IMR-90 (cell line): ENCODE measurements around the gene ZRANB3. TPM values are rescaled to one million over a fixed set of nuclear protein-coding genes. Genes with fewer than 3 reads are reported as not detected.

Experiments used
- ATAC-seq: fragments of 200-7000 bp; cut with Tn5 transposase; 2 replicates; pipeline ENCODE4 v1.9.1; 2020; ENCODE audit warnings: low read depth, mild to moderate bottlenecking, moderate library complexity
- BruUV-seq: library from RNA; stranded (reverse); fragments of 400-500 nt; replicated peaks from 2 replicates; lab custom pipeline; 2021; lab: Mats Ljungman, UMichigan
- CTCF ChIA-PET: fragments of 300-600 bp; formaldehyde crosslinking; extraction: SDS; loops from one replicate; lab custom pipeline; 2021; ENCODE audit warnings: antibody characterized with exemption; lab: Yijun Ruan, JAX
- POLR2A ChIA-PET: fragments of 300-600 bp; sonication (Branson Sonifier 250); formaldehyde crosslinking; loops from one replicate; lab custom pipeline; 2022; ENCODE audit warnings: antibody characterized with exemption; ENCODE audit not compliant: unreplicated experiment; lab: Charles Lee
- DNase-seq: peaks from one replicate; pipeline ENCODE4 v3.0.0; 2013
- H2AFZ ChIP-seq: replicated peaks from 2 replicates; pipeline ENCODE3; 2013; ENCODE audit warnings: low read length, mild to moderate bottlenecking; ENCODE audit not compliant: poor library complexity
- H2AK5ac ChIP-seq: 2 replicates; pipeline ENCODE4 v1.6.1; 2013; ENCODE audit warnings: low read depth, low read length, inconsistent platforms
- H2AK9ac ChIP-seq: replicated peaks from 2 replicates; pipeline ENCODE3; 2013; ENCODE audit warnings: mild to moderate bottlenecking, low read depth, low read length, moderate library complexity; ENCODE audit not compliant: poor library complexity
- H2BK120ac ChIP-seq: 2 replicates; pipeline ENCODE4 v1.6.1; 2013; ENCODE audit warnings: low read depth, low read length, inconsistent platforms
- H2BK15ac ChIP-seq: 3 replicates; pipeline ENCODE4 v1.6.1; 2013; ENCODE audit warnings: low read depth, low read length, inconsistent platforms
- H2BK20ac ChIP-seq: 2 replicates; pipeline ENCODE4 v1.6.1; 2013; ENCODE audit warnings: low read depth, mild to moderate bottlenecking, inconsistent platforms, low read length, moderate library complexity
- H2BK5ac ChIP-seq: 2 replicates; pipeline ENCODE4 v1.6.1; 2013; ENCODE audit warnings: mild to moderate bottlenecking, low read depth, low read length, inconsistent platforms; ENCODE audit not compliant: poor library complexity, severe bottlenecking
- H3K14ac ChIP-seq: replicated peaks from 2 replicates; pipeline ENCODE4 v1.6.1; 2013; ENCODE audit warnings: low read depth, low read length, inconsistent platforms
- H3K18ac ChIP-seq: 2 replicates; pipeline ENCODE4 v1.6.1; 2013; ENCODE audit warnings: low read depth, low read length, control low read depth
- H3K23ac ChIP-seq: 2 replicates; pipeline ENCODE4 v1.6.1; 2013; ENCODE audit warnings: low read depth, low read length, inconsistent platforms
- H3K27ac ChIP-seq: 2 replicates; pipeline ENCODE4 v1.5.1; 2013; ENCODE audit warnings: mild to moderate bottlenecking, control low read depth, low read length; ENCODE audit not compliant: insufficient read depth
- H3K27me3 ChIP-seq: 2 replicates; pipeline ENCODE4 v1.6.1; 2013; ENCODE audit warnings: low read length; ENCODE audit not compliant: control insufficient read depth, insufficient read depth
- H3K36me3 ChIP-seq: 2 replicates; pipeline ENCODE4 v1.6.1; 2013; ENCODE audit warnings: low read length, mixed read lengths; ENCODE audit not compliant: control insufficient read depth, insufficient read depth
- H3K4ac ChIP-seq: 2 replicates; pipeline ENCODE4 v1.6.1; 2013; ENCODE audit warnings: low read depth, low read length, inconsistent platforms
- H3K4me1 ChIP-seq: 2 replicates; pipeline ENCODE4 v1.6.1; 2013; ENCODE audit warnings: low read length, mixed read lengths; ENCODE audit not compliant: control insufficient read depth, insufficient read depth
- H3K4me2 ChIP-seq: 2 replicates; pipeline ENCODE4 v1.6.1; 2013; ENCODE audit warnings: low read depth, mild to moderate bottlenecking, control low read depth, low read length, moderate library complexity
- H3K4me3 ChIP-seq: 2 replicates; pipeline ENCODE4 v1.5.1; 2013; ENCODE audit warnings: low read depth, mild to moderate bottlenecking, control low read depth, low read length, moderate library complexity; ENCODE audit not compliant: insufficient read depth
- H3K56ac ChIP-seq: 2 replicates; pipeline ENCODE4 v1.6.1; 2013; ENCODE audit warnings: low read length, inconsistent platforms; ENCODE audit not compliant: insufficient read depth; ENCODE audit errors: extremely low read depth
- H3K79me1 ChIP-seq, 2 experiments: 2 replicates each; pipeline ENCODE4 v1.6.1; 2013; ENCODE audit warnings: low read length in 2 of 2, inconsistent platforms in 1 of 2, low read depth in 1 of 2
- H3K9ac ChIP-seq: 2 replicates; pipeline ENCODE4 v1.6.1; 2013; ENCODE audit warnings: low read depth, low read length, control low read depth
- H3K9me1 ChIP-seq: 2 replicates; pipeline ENCODE4 v1.6.1; 2013; ENCODE audit warnings: low read length, inconsistent platforms; ENCODE audit not compliant: insufficient read depth
- H3K9me3 ChIP-seq: 2 replicates; pipeline ENCODE4 v1.6.1; 2013; ENCODE audit warnings: low read length; ENCODE audit not compliant: control insufficient read depth, insufficient read depth
- H4K20me1 ChIP-seq: 2 replicates; pipeline ENCODE4 v1.6.1; 2013; ENCODE audit warnings: low read length, inconsistent platforms; ENCODE audit not compliant: insufficient read depth
- H4K5ac ChIP-seq: 2 replicates; pipeline ENCODE4 v1.6.1; 2013; ENCODE audit warnings: mild to moderate bottlenecking, low read depth, low read length, control low read depth
- H4K8ac ChIP-seq, 2 experiments: 2 replicates each; pipeline ENCODE4 v1.6.1; 2013; ENCODE audit warnings: low read depth in 2 of 2, low read length in 2 of 2, control low read depth in 1 of 2, inconsistent platforms in 1 of 2
- H4K91ac ChIP-seq: 2 replicates; pipeline ENCODE4 v1.6.1; 2013; ENCODE audit warnings: low read depth, low read length, inconsistent platforms; ENCODE audit not compliant: insufficient read depth
- CEBPB ChIP-seq: IDR thresholded peaks from 2 replicates; pipeline ENCODE4 v1.6.1; 2012; ENCODE audit warnings: low read depth, low read length, improper control_type of control experiment
- CHD1 ChIP-seq: IDR thresholded peaks from 2 replicates; pipeline ENCODE4 v1.6.1; 2012; ENCODE audit warnings: low read depth, low read length, improper control_type of control experiment
- RAD21 ChIP-seq: IDR thresholded peaks from 2 replicates; pipeline ENCODE4 v1.6.1; 2012; ENCODE audit warnings: low read length, improper control_type of control experiment
- SMC3 ChIP-seq: fragments of 150-350 bp; IDR thresholded peaks from 2 replicates; pipeline ENCODE4 v1.6.1; 2016; ENCODE audit warnings: low read depth, mild to moderate bottlenecking, antibody characterized with exemption, low read length, moderate library complexity
- WGBS, 2 experiments: methylation state at CpG; one replicate each; pipeline versions ENCODE4 v1.1.5 to v1.1.7; 2013; ENCODE audit warnings: missing lambda C conversion rate in 2 of 2; ENCODE audit not compliant: insufficient read length in 1 of 2; ENCODE audit errors: extremely low coverage in 2 of 2; 5-methylcytosine and 5-hydroxymethylcytosine counted together
- dilution Hi-C: fragments of 300-500 bp; cut with HindIII; formaldehyde crosslinking; loops from one replicate; pipeline ENCODE4 v1.14.3; 2018; ENCODE audit warnings: low sequenced_read_pairs; ENCODE audit not compliant: unreplicated experiment
- in situ Hi-C: fragments of 300-500 bp; cut with MboI; formaldehyde crosslinking; loops from 3 replicates; pipeline ENCODE4 v1.14.3; 2019; ENCODE audit warnings: low sequenced_read_pairs, inconsistent platforms, mixed read lengths
- intact Hi-C: fragments of 100-400 bp; cut with micrococcal nuclease; formaldehyde crosslinking; loops from 2 replicates; pipeline ENCODE4 v1.10.0; 2022
- polyA plus RNA-seq, 3 experiments: library from polyadenylated mRNA; depleted of rRNA; stranded (reverse); fragments of >200 nt; gene quantifications; 2 replicates each; pipeline ENCODE4 v1.2.3, GENCODE V29; 2012; ENCODE audit warnings: low replicate concordance in 1 of 3
- total RNA-seq: library from RNA; depleted of rRNA; stranded (reverse); fragments of >200 nt; gene quantifications from 2 replicates; pipeline ENCODE4 v1.2.3, GENCODE V29; 2012
- TF ChIP-seq, protein P1 (sequence below): fragments of 150-350 bp; IDR thresholded peaks from 2 replicates; pipeline ENCODE4 v1.6.1; 2016; ENCODE audit warnings: low read depth, mild to moderate bottlenecking, low read length, moderate library complexity, borderline replicate concordance

Gene ZRANB3
- total and polyA plus RNA-seq, 2 of the 4 experiments (the other 2 are of a cell fraction): 3.4 to 9.3 TPM

GRCh38 chr2:135552887-135553286, 21.9 kb upstream of the ZRANB3 start:
- ATAC-seq (no peak), DNase-seq (no peak)
- H3K23ac ChIP-seq: no peak overlapping the region
- intact Hi-C loops: no loop called here
- H3K4me1 ChIP-seq: no peaks in the 10 kb centered on the region
- no peak overlapping the region for H4K8ac ChIP-seq
- H2AK5ac ChIP-seq: no peak overlapping the region
- no peak overlapping the region for H3K14ac ChIP-seq
- H4K20me1 ChIP-seq: no peaks in the 10 kb centered on the region
- H2BK5ac ChIP-seq: no peak overlapping the region
- 0 out of 2 replicates have a peak, but pooled peaks cover 3% of the 10 kb centered on the region for H3K36me3 ChIP-seq
- POLR2A ChIA-PET: no interaction called here
- H2BK15ac ChIP-seq: no peak overlapping the region
- no peak overlapping the region for H2BK20ac ChIP-seq
- H3K79me1 ChIP-seq: peaks cover 8 to 22% of the 10 kb centered on the region in 2 experiments
- H3K27ac ChIP-seq: no peak overlapping the region
- H4K5ac ChIP-seq: no peak overlapping the region
- no peak overlapping the region for H3K4me2 ChIP-seq
- H2AFZ ChIP-seq: no peak overlapping the region
- H3K4me3 ChIP-seq: no peak overlapping the region
- H3K9me1 ChIP-seq: no peaks in the 10 kb centered on the region; the same call in 1 of the 2 replicates
- no peaks in the 10 kb centered on the region for H3K27me3 ChIP-seq
- H4K91ac ChIP-seq: no peak overlapping the region
- BruUV-seq: no TSS peak
- in situ Hi-C loops: no loop called here
- no peaks in the 10 kb centered on the region for H3K9me3 ChIP-seq
- no peak overlapping the region for H3K18ac ChIP-seq
- WGBS, 2 experiments: 100% methylated on average over 2 of the region's 4 CpGs; no CpG with 5 or more reads in 1 of the 2 experiments
- no peak overlapping the region for H3K9ac ChIP-seq
- no peak overlapping the region for H3K4ac ChIP-seq
- CTCF ChIA-PET: no interaction called here
- no peak for TF ChIP-seq CHD1
- no peak for TF ChIP-seq RAD21
- no peak for TF ChIP-seq SMC3
- TF ChIP-seq CEBPB: no peak
- TF ChIP-seq, protein P1, sequence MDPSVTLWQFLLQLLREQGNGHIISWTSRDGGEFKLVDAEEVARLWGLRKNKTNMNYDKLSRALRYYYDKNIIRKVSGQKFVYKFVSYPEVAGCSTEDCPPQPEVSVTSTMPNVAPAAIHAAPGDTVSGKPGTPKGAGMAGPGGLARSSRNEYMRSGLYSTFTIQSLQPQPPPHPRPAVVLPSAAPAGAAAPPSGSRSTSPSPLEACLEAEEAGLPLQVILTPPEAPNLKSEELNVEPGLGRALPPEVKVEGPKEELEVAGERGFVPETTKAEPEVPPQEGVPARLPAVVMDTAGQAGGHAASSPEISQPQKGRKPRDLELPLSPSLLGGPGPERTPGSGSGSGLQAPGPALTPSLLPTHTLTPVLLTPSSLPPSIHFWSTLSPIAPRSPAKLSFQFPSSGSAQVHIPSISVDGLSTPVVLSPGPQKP: no peak
- H2BK120ac ChIP-seq: no peak overlapping the region
- dilution Hi-C loops: no loop called here
- H3K56ac ChIP-seq: no peak overlapping the region
- no peak overlapping the region for H2AK9ac ChIP-seq
